ENCODE results near the gene RTCB.

RTCB gene
- total RNA-seq = 75.0 to 87.3 reads per million in 2 donors

GRCh38 chr22:32411829-32412592 is at the start of gene RTCB:
TSS of gene RTCB (minus strand) at chr22:32412247. CDS start at chr22:32412156, 91 bp downstream.
- DNase-seq = peak; percentile 65

GRCh38 chr22:32457031-32457430 is 45.0 kb upstream of the RTCB start:
- DNase-seq = no peak

- no peak for DNase-seq
Measured at GRCh38 chr22:32448980-32449379, 36.9 kb upstream of the RTCB start.

- DNase-seq = no peak
Measured at GRCh38 chr22:32446321-32446720, 34.3 kb upstream of the RTCB start.

GRCh38 chr22:32444068-32444467 is 32.0 kb upstream of the RTCB start:
- no peak for DNase-seq

- DNase-seq = no peak
Measured at GRCh38 chr22:32430352-32430751, 18.3 kb upstream of the RTCB start.

GRCh38 chr22:32426881-32427280 is 14.8 kb upstream of the RTCB start:
- no peak for DNase-seq

- DNase-seq = no peak
Measured at GRCh38 chr22:32423664-32424063, 11.6 kb upstream of the RTCB start.

- DNase-seq = no peak
Measured at GRCh38 chr22:32422062-32422461, 10.0 kb upstream of the RTCB start.

GRCh38 chr22:32421484-32421883 is 9.4 kb upstream of the RTCB start:
- no peak for DNase-seq

GRCh38 chr22:32417906-32418305 is 5.9 kb upstream of the RTCB start:
- DNase-seq = no peak

GRCh38 chr22:32416556-32417085 is 4.6 kb upstream of the RTCB start:
- no peak for DNase-seq

- DNase-seq = no peak
Measured at GRCh38 chr22:32414191-32414590, 2.1 kb upstream of the RTCB start.

GRCh38 chr22:32413719-32414118 is 1.7 kb upstream of the RTCB start:
- DNase-seq = no peak

GRCh38 chr22:32411402-32411801 is 645 bp downstream of the RTCB start:
- no peak for DNase-seq

- DNase-seq = no peak
Measured at GRCh38 chr22:32410459-32410858, 1.6 kb downstream of the RTCB start.

GRCh38 chr22:32409977-32410376 is 2.1 kb downstream of the RTCB start:
- DNase-seq = no peak

GRCh38 chr22:32407936-32408335 is 4.1 kb downstream of the RTCB start:
- DNase-seq = no peak

GRCh38 chr22:32407312-32407711 is 4.7 kb downstream of the RTCB start:
- DNase-seq = no peak

GRCh38 chr22:32404021-32404420 is 8.0 kb downstream of the RTCB start:
- no peak for DNase-seq

GRCh38 chr22:32401486-32401885 is 10.6 kb downstream of the RTCB start:
- no peak for DNase-seq

- DNase-seq = no peak
Measured at GRCh38 chr22:32396746-32397145, 15.3 kb downstream of the RTCB start.

GRCh38 chr22:32396255-32396654 is 15.8 kb downstream of the RTCB start:
- no peak for DNase-seq

- no peak for DNase-seq
Measured at GRCh38 chr22:32395107-32395506, 16.9 kb downstream of the RTCB start.

- DNase-seq = no peak
Measured at GRCh38 chr22:32389685-32390084, 22.4 kb downstream of the RTCB start.

Data from activated gamma-delta T cell (primary cell).